GM18505 (cell line): Measurements from ENCODE around the gene SDR42E2.
A peak's percentile ranks its signal among the peaks of the same experiment; 100 is the strongest.

Source experiments
- ATAC-seq: cut with Tn5 transposase; IDR thresholded peaks from one replicate; pipeline ENCODE4 v1.9.1; 2021; ENCODE audit not compliant: unreplicated experiment
- POLR2A ChIP-seq: IDR thresholded peaks from 4 replicates; pipeline ENCODE4 v1.6.1; 2011; ENCODE audit warnings: borderline replicate concordance; ENCODE audit not compliant: insufficient read depth, insufficient read length; ENCODE audit errors: extremely low read depth

SDR42E2 gene

DNA sequence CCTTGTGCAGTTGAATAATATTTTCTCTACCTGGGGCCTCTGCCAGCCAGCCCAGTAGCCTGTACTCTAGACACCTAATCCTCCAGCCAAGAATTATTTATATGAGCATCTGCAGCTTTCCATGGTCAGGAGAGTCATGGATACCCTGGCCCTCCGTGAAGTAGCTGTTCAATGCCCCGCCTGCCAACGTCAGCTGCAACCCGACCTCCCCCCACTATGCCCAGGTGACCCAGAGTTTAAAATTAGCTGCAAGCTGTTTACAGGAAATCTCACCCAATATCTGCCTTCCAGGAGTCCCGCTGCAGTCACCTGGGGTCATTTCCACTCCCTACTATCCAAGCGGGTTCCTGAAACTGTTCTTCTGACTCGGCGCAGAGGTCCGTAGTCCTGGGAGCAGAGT is 12.3 kb downstream of the SDR42E2 start:
- TF ChIP-seq POLR2A: no peak
- ATAC-seq: no peak

DNA sequence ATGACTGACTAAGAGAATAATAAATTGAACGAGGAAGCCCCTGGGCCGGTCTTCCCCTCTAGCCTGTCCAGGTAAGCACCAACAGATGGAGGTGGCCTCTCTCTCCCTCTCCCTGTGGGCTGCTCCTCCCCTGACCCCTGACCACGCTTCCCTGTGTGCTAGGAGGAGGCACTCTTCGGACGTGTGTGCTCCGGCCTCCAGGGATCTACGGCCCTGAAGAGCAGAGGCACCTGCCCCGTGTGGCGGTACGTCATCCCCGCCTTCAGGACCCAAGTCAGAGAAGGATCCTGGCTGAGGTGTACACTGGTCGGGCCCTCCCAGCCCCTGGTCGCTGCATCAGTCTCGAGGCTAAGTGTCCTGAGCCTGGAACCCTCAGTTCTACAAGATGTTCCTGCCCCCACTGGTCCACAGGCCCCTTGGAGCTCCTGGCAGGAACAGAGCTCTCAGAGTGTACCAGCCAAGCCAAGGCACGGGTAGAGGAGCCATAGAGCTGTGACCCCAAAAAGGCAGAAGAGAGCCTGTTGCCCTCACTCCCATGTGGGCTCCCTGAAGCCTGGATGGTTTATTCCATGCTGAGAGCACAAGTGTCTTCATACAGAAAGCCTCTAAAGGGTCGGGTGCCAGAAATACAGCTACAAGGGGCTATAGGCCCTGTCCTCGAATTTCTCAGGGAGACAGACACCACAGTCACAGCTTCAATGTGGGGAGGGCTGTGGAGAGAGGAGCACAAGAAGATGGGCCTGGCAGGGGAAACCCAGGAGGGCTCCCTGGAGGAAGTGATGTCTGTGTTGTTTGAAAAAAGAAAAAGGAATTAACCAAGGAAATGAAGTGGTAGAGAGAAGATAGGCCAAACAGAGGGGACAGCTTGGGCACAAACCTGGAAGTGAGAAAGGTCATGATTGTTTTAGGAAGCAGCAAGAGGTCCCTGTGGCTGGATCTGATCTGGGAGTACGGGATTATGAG is 15.9 kb downstream of the SDR42E2 start:
- TF ChIP-seq POLR2A: no peak
- no peak for ATAC-seq

DNA sequence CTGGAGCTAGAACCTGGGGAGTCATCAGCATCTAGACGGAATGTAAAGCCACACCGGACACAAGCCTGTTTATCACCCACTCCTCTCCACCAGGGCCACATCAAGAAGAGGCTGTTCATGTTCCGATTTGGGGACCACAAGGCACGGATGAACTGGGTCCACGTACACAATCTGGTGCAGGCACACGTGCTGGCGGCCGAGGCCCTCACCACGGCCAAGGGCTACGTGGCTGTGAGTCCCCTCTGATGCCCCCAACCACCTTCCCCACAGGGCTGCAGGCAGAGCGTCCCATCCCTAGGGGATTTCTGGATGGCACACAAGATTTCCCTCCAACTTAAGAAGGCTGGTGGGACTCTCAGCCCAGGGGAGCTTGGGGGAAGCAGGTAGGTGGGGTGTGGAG is 19.1 kb downstream of the SDR42E2 start:
- no peak for ATAC-seq
- no peak for TF ChIP-seq POLR2A

DNA sequence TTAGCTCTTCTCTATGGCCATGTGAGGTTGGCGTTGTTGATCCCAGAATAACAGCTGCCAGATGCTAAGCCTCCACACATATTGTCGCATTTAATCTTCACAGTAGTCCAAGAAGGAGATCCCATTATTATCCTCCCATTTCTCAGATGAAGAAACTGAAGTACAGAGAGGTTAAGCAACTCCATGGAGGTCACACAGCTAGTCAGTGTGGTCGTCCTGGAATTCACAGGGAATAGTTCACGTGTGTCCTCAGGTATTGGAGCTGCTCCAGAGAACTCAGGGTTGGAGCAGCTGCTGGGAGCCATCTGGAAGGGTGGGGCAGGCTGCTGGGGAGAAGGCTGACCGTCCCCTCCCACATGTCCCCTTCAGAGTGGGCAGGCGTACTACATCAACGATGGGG is 19.5 kb downstream of the SDR42E2 start:
- no peak for ATAC-seq
- TF ChIP-seq POLR2A: no peak

- no peak for ATAC-seq
- TF ChIP-seq POLR2A: no peak
Observed at GRCh38 chr16:22183335-22183734, 21.0 kb downstream of the SDR42E2 start.

- ATAC-seq: no peak
- no peak for TF ChIP-seq POLR2A
Observed at GRCh38 chr16:22183901-22184614, 21.8 kb downstream of the SDR42E2 start.

GRCh38 chr16:22184615-22184968 is 22.3 kb downstream of the SDR42E2 start:
- no peak for TF ChIP-seq POLR2A
- ATAC-seq: no peak

DNA sequence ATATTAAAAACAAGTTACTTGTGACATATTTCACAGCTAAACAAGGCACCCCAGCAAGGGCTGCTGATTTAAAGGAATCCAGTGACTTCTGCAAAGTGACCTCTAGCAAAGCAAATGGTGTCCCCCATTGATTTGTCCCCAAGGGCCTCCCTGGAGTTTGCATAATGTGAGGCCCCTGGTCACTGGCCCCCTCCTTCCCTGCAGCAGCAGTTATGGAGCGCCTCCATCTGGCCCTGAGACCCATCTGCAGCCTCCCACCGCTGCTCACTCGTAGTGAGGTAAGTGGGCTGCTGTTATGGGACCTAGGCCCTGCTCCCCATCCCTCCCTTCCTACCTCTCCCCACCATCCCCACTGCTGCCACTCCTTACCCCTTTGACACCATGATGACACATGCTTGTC is 24.2 kb downstream of the SDR42E2 start:
- no peak for ATAC-seq
- TF ChIP-seq POLR2A: no peak

DNA sequence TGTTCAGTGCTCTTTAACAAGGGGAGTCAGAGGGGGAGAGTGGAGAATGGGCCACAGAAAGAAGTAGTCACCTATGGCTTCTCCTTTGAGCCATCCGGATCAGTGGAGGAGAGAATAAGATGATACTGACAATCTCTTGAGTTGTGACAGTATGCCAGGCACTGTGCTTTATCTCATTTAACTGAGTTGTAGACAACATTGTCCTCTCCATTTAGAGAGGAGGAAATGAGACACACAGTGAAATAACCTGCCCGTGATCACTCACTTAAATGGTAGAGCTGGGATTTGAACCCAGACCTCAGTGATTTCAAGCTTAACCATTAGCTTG is 25.9 kb downstream of the SDR42E2 start:
- no peak for ATAC-seq
- TF ChIP-seq POLR2A: no peak

GRCh38 chr16:22188595-22189442 is 26.5 kb downstream of the SDR42E2 start:
- no peak for ATAC-seq

DNA sequence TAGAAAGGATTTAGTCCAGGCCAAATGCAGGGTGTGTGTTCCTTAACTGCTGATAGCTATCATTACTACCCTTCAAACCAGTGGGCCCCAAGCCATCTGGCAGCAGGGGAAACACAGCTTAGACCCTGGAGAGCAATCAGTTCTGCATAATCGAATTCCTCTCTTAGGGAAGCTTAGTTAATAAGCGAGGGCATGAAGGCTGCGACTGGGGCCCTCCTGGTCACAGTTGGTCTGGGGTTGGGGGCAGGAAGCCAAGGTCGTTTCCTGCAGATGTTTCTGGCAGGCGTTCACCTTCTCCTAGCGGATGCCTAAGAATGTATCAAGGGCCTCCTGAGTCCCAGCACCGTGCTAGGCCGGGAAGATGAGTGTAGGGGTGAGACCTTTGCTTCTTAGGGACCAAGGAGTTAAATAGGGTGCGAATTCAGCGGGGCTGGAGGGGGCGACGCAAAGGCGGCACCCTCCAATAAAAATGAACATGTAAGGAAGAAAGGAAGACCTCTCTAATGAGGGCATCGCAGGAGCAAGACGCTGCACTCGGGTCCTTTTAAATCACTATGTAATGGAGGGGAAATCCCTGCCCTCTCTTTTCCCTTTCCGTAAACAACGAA is 27.3 kb downstream of the SDR42E2 start:
- no peak for ATAC-seq
- TF ChIP-seq POLR2A: no peak

More at GRCh38 chr16:22188595-22189442, 26.5 kb downstream of the SDR42E2 start:
- TF ChIP-seq POLR2A: no peak

- ATAC-seq: peak; percentile 60
Observed at GRCh38 chr16:22190081-22190775, 27.9 kb downstream of the SDR42E2 start.

More at GRCh38 chr16:22190081-22190775, 27.9 kb downstream of the SDR42E2 start:
- peak; percentile 74 for TF ChIP-seq POLR2A
